A673 (cell line): ENCODE data around the gene YPEL2. TPM values are rescaled to one million over a fixed set of nuclear protein-coding genes. Genes with fewer than 3 reads are reported as not detected.
A peak's percentile ranks its signal among the peaks of the same experiment; 100 is the strongest.

Source experiments
- BruUV-seq: library from RNA; stranded (reverse); fragments of 400-500 nt; replicated peaks from 2 replicates; lab custom pipeline; 2021; lab: Mats Ljungman, UMichigan
- CTCF ChIA-PET: fragments of 300-600 bp; sonication (Branson Sonifier 250); formaldehyde crosslinking; loops from one replicate; lab custom pipeline; 2022; ENCODE audit warnings: antibody characterized with exemption; lab: Charles Lee
- POLR2A ChIA-PET: fragments of 300-600 bp; sonication (Branson Sonifier 250); formaldehyde crosslinking; loops from one replicate; lab custom pipeline; 2022; ENCODE audit warnings: antibody characterized with exemption; ENCODE audit not compliant: low non-redundant PET; lab: Charles Lee
- DNase-seq: peaks from one replicate; pipeline ENCODE4 v3.0.0-alpha.2; 2015; ENCODE audit warnings: low spot score
- H3K27ac ChIP-seq: fragments of 200-600 bp; sonication (generic); 2 replicates; pipeline ENCODE4 v1.5.1; 2016; ENCODE audit warnings: mixed run types, low read depth, mild to moderate bottlenecking, mixed read lengths, antibody characterized with exemption, low read length; ENCODE audit not compliant: poor library complexity, severe bottlenecking
- H3K27me3 ChIP-seq: fragments of 200-600 bp; sonication (generic); replicated peaks from 2 replicates; pipeline ENCODE4 v1.6.1; 2017; ENCODE audit warnings: mixed run types, low read depth, mild to moderate bottlenecking, mixed read lengths, antibody characterized with exemption, low read length; ENCODE audit not compliant: insufficient read depth, poor library complexity
- H3K36me3 ChIP-seq: fragments of 200-600 bp; sonication (generic); 2 replicates; pipeline ENCODE4 v1.6.1; 2016; ENCODE audit warnings: mixed run types, mild to moderate bottlenecking, mixed read lengths, antibody characterized with exemption, low read length; ENCODE audit not compliant: insufficient read depth, poor library complexity, severe bottlenecking
- H3K4me1 ChIP-seq: fragments of 200-600 bp; sonication (generic); 2 replicates; pipeline ENCODE4 v1.6.1; 2017; ENCODE audit warnings: mixed run types, mild to moderate bottlenecking, mixed read lengths, antibody characterized with exemption, low read length; ENCODE audit not compliant: insufficient read depth, poor library complexity, severe bottlenecking
- H3K4me3 ChIP-seq: fragments of 200-600 bp; sonication (generic); 2 replicates; pipeline ENCODE4 v1.5.1; 2016; ENCODE audit warnings: low read depth, mixed run types, mild to moderate bottlenecking, mixed read lengths, low read length; ENCODE audit not compliant: poor library complexity, severe bottlenecking
- H3K9me3 ChIP-seq: fragments of 200-600 bp; sonication (generic); 2 replicates; pipeline ENCODE4 v1.6.1; 2016; ENCODE audit warnings: mixed run types, low read depth, mild to moderate bottlenecking, mixed read lengths, antibody characterized with exemption, low read length; ENCODE audit not compliant: poor library complexity, severe bottlenecking
- EZH2 ChIP-seq: fragments of 200-600 bp; sonication (generic); IDR thresholded peaks from 2 replicates; pipeline ENCODE4 v1.6.1; 2017; ENCODE audit warnings: borderline replicate concordance, low read depth, mild to moderate bottlenecking, mixed read lengths, antibody characterized with exemption, low read length; ENCODE audit not compliant: poor library complexity, severe bottlenecking
- intact Hi-C: fragments of 100-400 bp; cut with micrococcal nuclease; formaldehyde crosslinking; loops from one replicate; pipeline ENCODE4 v1.10.0; 2022; ENCODE audit not compliant: unreplicated experiment
- microRNA-seq: library from miRNA; unstranded; fragments of <30 nt; microRNA quantifications from one replicate; pipeline ENCODE4 v1.2.0, GENCODE V29; 2021
- total RNA-seq: library from RNA; stranded (reverse); gene quantifications from 2 replicates; pipeline ENCODE4 v1.2.3, GENCODE V29; 2021
- TF ChIP-seq, protein P1 (sequence below): fragments of 300-800, 200-600 bp; sonication (generic); conservative IDR thresholded peaks from 2 replicates; pipeline ENCODE4 v1.5.1; 2017; ENCODE audit warnings: low read depth, mild to moderate bottlenecking, antibody characterized with exemption, low read length, moderate library complexity, mixed read lengths

Gene YPEL2
- total RNA-seq, 1 experiment from 2014 or later: 0.60 TPM

DNA sequence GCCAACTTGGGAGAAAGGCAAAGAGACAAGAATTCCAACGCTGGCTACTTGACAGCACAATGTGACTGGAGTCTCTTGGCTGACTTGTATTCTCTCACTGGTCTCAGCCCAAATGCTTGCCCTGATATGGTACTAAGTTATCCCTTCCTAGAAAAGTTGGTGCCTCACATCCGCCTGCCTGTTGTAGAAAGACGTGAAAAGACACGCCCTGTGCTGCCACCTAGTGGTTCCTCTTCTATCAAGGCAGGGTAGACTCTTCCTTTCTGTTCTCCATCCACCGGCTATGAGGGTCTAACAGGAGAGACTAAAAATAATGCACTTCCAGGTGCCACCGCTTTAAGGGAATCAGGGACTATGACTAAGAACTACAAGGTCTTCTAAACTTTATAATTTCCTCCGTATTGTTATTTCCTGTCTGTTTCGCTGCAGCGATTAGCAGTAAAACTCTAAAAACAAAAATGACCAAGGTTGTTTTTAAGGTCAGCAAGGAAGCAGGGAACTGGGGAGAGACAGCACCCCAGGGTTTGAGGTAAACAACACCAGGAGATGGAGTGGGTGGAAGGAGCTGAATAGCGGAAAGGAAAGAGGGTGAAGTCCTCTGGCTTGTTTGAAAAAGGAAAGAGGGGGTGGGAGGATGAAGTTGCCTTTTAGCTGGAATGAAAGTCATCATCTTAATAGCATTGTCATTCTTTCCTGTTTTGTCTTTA lies 109.5 kb downstream of the YPEL2 start:
- Histone ChIP-seq H3K27me3 (no peaks in the 10 kb centered on the region), H3K4me3 (no peak overlapping the region), H3K9me3 (no peaks in the 10 kb centered on the region), H3K27ac (no peak overlapping the region), H3K36me3 (no peaks in the 10 kb centered on the region), H3K4me1 (no peaks in the 10 kb centered on the region)
- intact Hi-C loops: loop anchor here (1.0 kb wide), 1 partner anchor 130 kb away; no protein-coding TSS in a partner anchor
- no TSS peak for BruUV-seq
- peak; percentile 89 for DNase-seq
- no peak for TF ChIP-seq EZH2
- TF ChIP-seq, protein P1, sequence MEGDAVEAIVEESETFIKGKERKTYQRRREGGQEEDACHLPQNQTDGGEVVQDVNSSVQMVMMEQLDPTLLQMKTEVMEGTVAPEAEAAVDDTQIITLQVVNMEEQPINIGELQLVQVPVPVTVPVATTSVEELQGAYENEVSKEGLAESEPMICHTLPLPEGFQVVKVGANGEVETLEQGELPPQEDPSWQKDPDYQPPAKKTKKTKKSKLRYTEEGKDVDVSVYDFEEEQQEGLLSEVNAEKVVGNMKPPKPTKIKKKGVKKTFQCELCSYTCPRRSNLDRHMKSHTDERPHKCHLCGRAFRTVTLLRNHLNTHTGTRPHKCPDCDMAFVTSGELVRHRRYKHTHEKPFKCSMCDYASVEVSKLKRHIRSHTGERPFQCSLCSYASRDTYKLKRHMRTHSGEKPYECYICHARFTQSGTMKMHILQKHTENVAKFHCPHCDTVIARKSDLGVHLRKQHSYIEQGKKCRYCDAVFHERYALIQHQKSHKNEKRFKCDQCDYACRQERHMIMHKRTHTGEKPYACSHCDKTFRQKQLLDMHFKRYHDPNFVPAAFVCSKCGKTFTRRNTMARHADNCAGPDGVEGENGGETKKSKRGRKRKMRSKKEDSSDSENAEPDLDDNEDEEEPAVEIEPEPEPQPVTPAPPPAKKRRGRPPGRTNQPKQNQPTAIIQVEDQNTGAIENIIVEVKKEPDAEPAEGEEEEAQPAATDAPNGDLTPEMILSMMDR: peak; percentile 89
- ChIA-PET POLR2A (no interaction called here), CTCF (interaction anchor here (0.6 to 1.6 kb wide), 5 partner anchors 19 to 524 kb away, joined by 3 to 7 read pairs (median 5); partner anchors contain the start of gene RNFT1)

DNA sequence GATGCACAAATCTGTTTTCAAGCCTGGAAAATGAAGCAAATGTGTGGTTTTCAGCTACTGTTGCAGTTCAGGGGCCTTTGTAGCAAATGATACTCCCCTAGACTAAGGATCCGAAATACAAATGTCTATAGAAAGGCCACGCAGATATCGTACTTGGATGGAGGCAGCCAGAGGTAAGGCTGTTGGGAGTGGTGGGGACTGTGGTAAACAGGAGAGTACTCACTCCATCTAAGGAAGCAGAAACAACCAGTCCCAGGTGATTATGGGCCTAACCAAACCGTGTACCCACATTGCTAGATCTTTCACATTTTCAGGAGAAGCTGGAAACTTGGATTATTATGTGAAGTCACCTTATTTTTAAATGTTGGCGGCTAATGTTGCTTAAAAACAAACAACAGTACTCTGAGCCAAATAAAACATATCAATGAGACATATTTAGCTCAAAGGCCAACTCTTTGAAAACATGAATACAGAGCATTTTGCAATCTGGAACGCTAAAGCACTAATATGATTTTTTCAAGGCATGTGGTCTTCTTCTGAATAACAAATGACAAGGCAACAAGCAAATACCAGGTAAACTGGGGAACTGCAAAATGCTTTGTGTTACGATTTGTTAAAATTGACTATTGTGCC lies 110.1 kb downstream of the YPEL2 start:
- Histone ChIP-seq H3K27ac (no peak overlapping the region), H3K4me3 (no peak overlapping the region), H3K27me3 (no peaks in the 10 kb centered on the region), H3K4me1 (no peaks in the 10 kb centered on the region), H3K9me3 (no peaks in the 10 kb centered on the region), H3K36me3 (no peaks in the 10 kb centered on the region)
- no peak for DNase-seq
- ChIA-PET CTCF (interaction anchor here (0.6 to 1.6 kb wide), 4 partner anchors 20 to 523 kb away, joined by 3 to 7 read pairs (median 6); partner anchors contain the start of gene RNFT1), POLR2A (interaction anchor here (0.5 kb wide), 1 partner anchor 37 kb away, joined by 3 read pairs; no protein-coding TSS in a partner anchor)
- TF ChIP-seq, protein P1: no peak
- no peak for TF ChIP-seq EZH2
- intact Hi-C loops: loop anchor here (1.0 kb wide), 1 partner anchor 130 kb away; no protein-coding TSS in a partner anchor
- BruUV-seq: no TSS peak

DNA sequence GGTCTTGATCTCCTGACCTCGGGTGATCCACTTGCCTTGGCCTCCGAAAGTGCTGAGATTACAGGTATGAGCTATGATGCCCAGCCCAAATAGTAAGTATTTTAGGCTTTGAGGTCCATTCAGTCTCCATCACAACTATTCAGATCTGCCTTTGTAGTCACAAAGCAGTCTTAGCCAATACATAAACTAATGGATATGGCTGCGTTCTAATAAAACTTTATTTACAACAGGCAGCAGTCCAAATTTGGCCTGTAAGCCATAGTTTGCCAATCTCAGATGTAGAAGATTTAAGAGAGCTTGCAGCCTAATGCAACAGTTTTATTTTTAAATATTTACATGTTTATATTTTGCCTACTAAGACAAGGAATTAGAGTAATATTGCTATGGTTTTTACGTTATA lies 111.7 kb downstream of the YPEL2 start:
- no peaks in the 10 kb centered on the region for H3K36me3 ChIP-seq
- H3K4me1 ChIP-seq: no peaks in the 10 kb centered on the region
- TF ChIP-seq, protein P1: no peak
- no peak for TF ChIP-seq EZH2
- H3K9me3 ChIP-seq: no peaks in the 10 kb centered on the region
- no peak for DNase-seq
- ChIA-PET POLR2A (no interaction called here), CTCF (interaction anchor here (0.6 kb wide), 1 partner anchor 130 kb away, joined by 5 read pairs; no protein-coding TSS in a partner anchor)
- H3K27ac ChIP-seq: no peak overlapping the region
- intact Hi-C loops: no loop called here
- no peaks in the 10 kb centered on the region for H3K27me3 ChIP-seq
- BruUV-seq: no TSS peak
- H3K4me3 ChIP-seq: no peak overlapping the region

Small RNA genes within 50 kb of the gene (microRNA-seq; reads per million reads assigned to microRNA genes)
- not detected for gene MIR4729

Other genes with a start within 250 kb of the YPEL2 start
- 39.4 and 40.0 TPM in 2 replicates for gene TRIM37, start 224.8 kb upstream of the YPEL2 start, total RNA-seq
- 127 and 158 TPM in 2 replicates for gene SKA2, start 176.5 kb upstream of the YPEL2 start, total RNA-seq
- 123 and 130 TPM in 2 replicates for gene PRR11, start 175.9 kb upstream of the YPEL2 start, total RNA-seq
- 21.1 and 22.5 TPM in 2 replicates for gene SMG8, start 121.6 kb upstream of the YPEL2 start, total RNA-seq
- 2.6 and 5.1 TPM in 2 replicates for gene GDPD1, start 111.1 kb upstream of the YPEL2 start, total RNA-seq
- gene DHX40, start 234.0 kb downstream of the YPEL2 start, total RNA-seq: 22.9 and 32.1 TPM in 2 replicates